ENCODE measurements around the gene SLC2A3.
"Not testable (repeated sequence)": the region's sequence is repeated elsewhere in the genome, so short reads cannot be mapped to it uniquely, and the experiment has no call there.

Gene SLC2A3

DNA sequence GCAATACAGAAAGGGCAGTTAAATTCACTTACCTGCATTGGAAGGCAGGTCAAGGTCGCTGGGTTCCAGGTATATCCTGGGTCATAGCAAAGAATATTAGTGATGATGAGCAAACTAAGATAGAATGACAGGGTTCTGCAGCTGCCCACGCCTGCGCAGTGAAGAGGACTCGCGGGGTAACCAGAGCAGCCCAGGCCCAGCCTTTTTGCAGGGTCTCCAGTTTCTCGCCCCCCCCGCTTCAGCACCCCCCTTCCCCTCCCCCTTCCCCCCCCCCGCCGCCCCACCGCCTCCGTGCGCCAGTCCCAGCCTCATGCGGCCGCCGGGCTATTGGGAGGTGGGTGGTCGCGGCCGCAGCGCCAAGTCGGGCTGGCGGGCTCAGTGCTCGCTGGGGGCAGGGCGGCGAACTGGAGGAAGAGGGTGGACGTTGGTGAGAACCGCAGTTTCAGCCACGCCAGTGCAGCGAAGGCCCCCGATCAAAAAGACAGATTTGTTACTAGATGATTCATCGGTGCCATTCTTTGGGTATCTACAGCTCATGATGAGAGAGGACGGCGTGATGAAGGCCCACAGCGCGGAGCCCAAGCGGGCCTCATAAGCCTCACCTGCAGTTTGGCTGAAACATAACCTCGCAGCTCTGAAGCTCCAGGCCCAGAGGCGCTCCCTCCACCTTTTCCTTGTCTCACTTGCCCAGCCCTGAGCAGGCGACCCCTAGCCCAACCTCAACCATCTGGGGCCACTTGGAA is 20.2 kb downstream of the SLC2A3 start:
- Histone ChIP-seq H3K4me1 (ENCODE audit: insufficient read depth, low read length) (peaks cover 8% of the 10 kb centered on the region; the same call in 1 of the 2 replicates), H3K9ac (ENCODE audit: low read depth, low read length) (no peak overlapping the region), H3K36me3 (ENCODE audit: insufficient read depth, low read length) (peaks cover 6% of the 10 kb centered on the region; the same call in 1 of the 2 replicates), H3K9me3 (ENCODE audit: control insufficient read depth, insufficient read depth, low read length) (no peaks in the 10 kb centered on the region)

- not testable (repeated sequence) for H3K9me3 ChIP-seq (ENCODE audit: control insufficient read depth, insufficient read depth, low read length); H3K9ac ChIP-seq (ENCODE audit: low read depth, low read length); H3K36me3 ChIP-seq (ENCODE audit: insufficient read depth, low read length)
- H3K4me1 ChIP-seq (ENCODE audit: insufficient read depth, low read length): peaks cover 18% of the 10 kb centered on the region
These were observed 25.9 kb downstream of the SLC2A3 start for GRCh38 chr12:7910106-7910505.

GRCh38 chr12:7907009-7907408 is 29.0 kb downstream of the SLC2A3 start:
- Histone ChIP-seq H3K9me3 (ENCODE audit: control insufficient read depth, insufficient read depth, low read length) (no peaks in the 10 kb centered on the region), H3K9ac (ENCODE audit: low read depth, low read length) (0 out of 2 replicates have a peak overlapping the region, but pooled peaks have one; percentile 47), H3K4me1 (ENCODE audit: insufficient read depth, low read length) (peaks cover 22% of the 10 kb centered on the region), H3K36me3 (ENCODE audit: insufficient read depth, low read length) (no peaks in the 10 kb centered on the region)

- not testable (repeated sequence) for H3K9me3 ChIP-seq (ENCODE audit: control insufficient read depth, insufficient read depth, low read length); H3K36me3 ChIP-seq (ENCODE audit: insufficient read depth, low read length)
- H3K4me1 ChIP-seq (ENCODE audit: insufficient read depth, low read length): peaks cover 22% of the 10 kb centered on the region
- peak overlapping the region; percentile 47 for H3K9ac ChIP-seq (ENCODE audit: low read depth, low read length)
These were observed 29.7 kb downstream of the SLC2A3 start for GRCh38 chr12:7906303-7906702.

- Histone ChIP-seq H3K4me1 (ENCODE audit: insufficient read depth, low read length) (peaks cover 22% of the 10 kb centered on the region), H3K9ac (ENCODE audit: low read depth, low read length) (peak overlapping the region; percentile 47; the same call in 1 of the 2 replicates)
- not testable (repeated sequence) for H3K9me3 ChIP-seq (ENCODE audit: control insufficient read depth, insufficient read depth, low read length); H3K36me3 ChIP-seq (ENCODE audit: insufficient read depth, low read length)
These were observed 30.3 kb downstream of the SLC2A3 start for GRCh38 chr12:7905600-7906125.

- Histone ChIP-seq H3K36me3 (ENCODE audit: insufficient read depth, low read length) (no peaks in the 10 kb centered on the region), H3K9me3 (ENCODE audit: control insufficient read depth, insufficient read depth, low read length) (no peaks in the 10 kb centered on the region), H3K4me1 (ENCODE audit: insufficient read depth, low read length) (peaks cover 22% of the 10 kb centered on the region), H3K9ac (ENCODE audit: low read depth, low read length) (peak overlapping the region; percentile 13; the same call in 1 of the 2 replicates)
These were observed 30.9 kb downstream of the SLC2A3 start for GRCh38 chr12:7905071-7905470.

DNA sequence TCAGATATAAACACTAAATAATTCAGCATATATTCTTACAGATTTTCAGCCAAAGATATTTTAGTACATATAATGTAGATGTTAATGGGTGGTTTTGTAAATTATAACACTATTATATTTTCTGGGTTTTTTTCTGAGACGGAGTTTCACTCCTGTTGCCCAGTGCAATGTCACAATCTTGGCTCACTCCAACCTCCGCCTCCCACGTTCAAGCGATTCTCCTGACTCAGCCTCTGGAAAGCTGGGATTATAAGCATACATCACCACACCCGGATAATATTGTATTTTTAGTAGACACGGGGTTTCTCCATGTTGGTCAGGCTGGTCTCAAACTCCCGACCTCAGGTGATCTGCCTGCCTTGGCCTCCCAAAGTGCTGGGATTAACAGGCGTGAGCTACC is 33.6 kb downstream of the SLC2A3 start:
- H3K9me3 ChIP-seq (ENCODE audit: control insufficient read depth, insufficient read depth, low read length); H3K36me3 ChIP-seq (ENCODE audit: insufficient read depth, low read length); H3K9ac ChIP-seq (ENCODE audit: low read depth, low read length): not testable (repeated sequence)
- H3K4me1 ChIP-seq (ENCODE audit: insufficient read depth, low read length): peaks cover 20% of the 10 kb centered on the region

DNA sequence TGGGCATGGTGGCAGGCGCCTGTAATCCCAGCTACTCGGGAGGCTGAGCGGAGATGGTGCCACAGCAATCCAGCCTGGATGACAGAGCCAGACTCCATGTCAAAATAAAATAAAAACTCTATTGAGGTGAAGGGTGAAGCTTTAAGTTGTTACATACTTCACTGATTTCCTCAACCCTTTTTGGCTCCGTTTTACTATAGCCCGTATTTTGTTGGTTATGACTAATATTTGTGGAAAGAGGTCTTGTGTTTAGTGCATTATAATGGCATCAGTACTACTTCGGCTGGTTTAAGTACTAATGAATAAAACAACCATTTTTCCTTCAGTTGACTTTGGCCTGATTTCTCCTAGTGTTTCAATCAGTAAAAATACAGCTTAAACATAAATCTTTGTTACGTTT is 36.2 kb downstream of the SLC2A3 start:
- Histone ChIP-seq H3K9me3 (ENCODE audit: control insufficient read depth, insufficient read depth, low read length) (no peaks in the 10 kb centered on the region), H3K36me3 (ENCODE audit: insufficient read depth, low read length) (no peaks in the 10 kb centered on the region), H3K9ac (ENCODE audit: low read depth, low read length) (no peak overlapping the region), H3K4me1 (ENCODE audit: insufficient read depth, low read length) (no peaks in the 10 kb centered on the region; the same call in none of the 2 replicates)

- not testable (repeated sequence) for H3K36me3 ChIP-seq (ENCODE audit: insufficient read depth, low read length); H3K9me3 ChIP-seq (ENCODE audit: control insufficient read depth, insufficient read depth, low read length); H3K9ac ChIP-seq (ENCODE audit: low read depth, low read length); H3K4me1 ChIP-seq (ENCODE audit: insufficient read depth, low read length)
These were observed 39.3 kb downstream of the SLC2A3 start for GRCh38 chr12:7896726-7897125.

DNA sequence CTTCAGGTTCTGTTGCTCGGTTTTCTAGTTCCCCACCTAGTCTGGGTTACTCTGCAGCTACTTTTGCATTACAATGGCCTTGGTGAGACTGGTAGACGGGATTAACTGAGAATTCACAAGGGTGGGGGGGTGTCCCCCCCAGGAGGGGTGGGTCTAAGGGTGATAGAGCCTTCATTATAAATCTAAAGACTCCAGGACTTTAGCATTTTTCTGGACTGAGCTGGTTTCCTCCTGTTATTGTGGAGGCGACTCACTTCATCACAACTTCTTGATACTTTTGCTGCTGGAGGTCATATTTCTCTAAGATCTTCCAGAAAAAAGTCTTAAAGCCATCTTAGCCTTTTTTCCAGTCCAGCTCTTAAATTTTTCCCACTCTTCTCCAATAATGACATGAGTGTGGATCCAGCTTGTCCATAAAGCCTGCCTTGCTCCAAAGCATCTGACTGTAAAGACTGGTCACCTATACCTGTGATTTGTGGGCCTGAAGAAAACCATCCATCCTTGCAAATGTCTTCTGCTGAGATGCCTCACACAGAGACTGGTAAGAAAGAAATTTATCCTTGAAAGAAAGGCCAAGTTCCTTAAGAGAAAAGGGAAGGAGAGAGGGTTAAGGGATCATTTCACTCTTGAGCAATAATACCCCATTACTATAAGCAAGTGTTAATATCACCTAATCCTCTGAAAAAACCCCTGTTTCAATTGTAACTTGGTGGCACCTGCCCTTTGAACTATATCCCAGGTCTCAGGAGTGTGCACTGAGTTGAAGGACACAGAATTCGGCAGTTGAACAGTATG is 43.6 kb downstream of the SLC2A3 start:
- Histone ChIP-seq H3K4me1 (ENCODE audit: insufficient read depth, low read length) (peaks cover 26% of the 10 kb centered on the region), H3K9ac (ENCODE audit: low read depth, low read length) (no peak overlapping the region), H3K9me3 (ENCODE audit: control insufficient read depth, insufficient read depth, low read length) (no peaks in the 10 kb centered on the region; the same call in 1 of the 2 replicates), H3K36me3 (ENCODE audit: insufficient read depth, low read length) (peaks cover 4% of the 10 kb centered on the region; the same call in 1 of the 2 replicates)

DNA sequence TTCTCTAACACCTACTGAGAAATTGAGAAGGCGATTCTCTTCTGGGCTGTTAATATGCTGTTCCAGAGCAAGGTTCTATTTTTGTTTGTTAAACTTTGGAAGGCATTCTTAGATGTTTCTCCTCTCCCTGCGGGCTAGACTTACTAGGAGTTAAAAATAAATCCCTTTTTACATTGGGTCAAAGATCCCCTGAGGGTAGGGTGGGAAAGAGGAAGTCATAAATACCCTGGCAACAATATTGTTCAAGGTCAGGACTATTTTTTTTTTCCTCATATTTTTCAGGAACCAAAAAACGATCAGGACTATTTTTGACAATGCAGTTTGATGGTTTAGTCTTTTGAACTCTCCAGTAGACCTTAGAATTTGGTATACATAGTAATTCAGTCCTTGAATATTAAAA is 51.3 kb downstream of the SLC2A3 start:
- Histone ChIP-seq H3K4me1 (ENCODE audit: insufficient read depth, low read length) (0 out of 2 replicates have a peak, but pooled peaks cover 8% of the 10 kb centered on the region), H3K9me3 (ENCODE audit: control insufficient read depth, insufficient read depth, low read length) (no peaks in the 10 kb centered on the region), H3K36me3 (ENCODE audit: insufficient read depth, low read length) (no peaks in the 10 kb centered on the region), H3K9ac (ENCODE audit: low read depth, low read length) (no peak overlapping the region)

- not testable (repeated sequence) for H3K9me3 ChIP-seq (ENCODE audit: control insufficient read depth, insufficient read depth, low read length); H3K9ac ChIP-seq (ENCODE audit: low read depth, low read length); H3K36me3 ChIP-seq (ENCODE audit: insufficient read depth, low read length)
- peaks cover 10% of the 10 kb centered on the region for H3K4me1 ChIP-seq (ENCODE audit: insufficient read depth, low read length)
These were observed 54.3 kb downstream of the SLC2A3 start for GRCh38 chr12:7881736-7882120.

DNA sequence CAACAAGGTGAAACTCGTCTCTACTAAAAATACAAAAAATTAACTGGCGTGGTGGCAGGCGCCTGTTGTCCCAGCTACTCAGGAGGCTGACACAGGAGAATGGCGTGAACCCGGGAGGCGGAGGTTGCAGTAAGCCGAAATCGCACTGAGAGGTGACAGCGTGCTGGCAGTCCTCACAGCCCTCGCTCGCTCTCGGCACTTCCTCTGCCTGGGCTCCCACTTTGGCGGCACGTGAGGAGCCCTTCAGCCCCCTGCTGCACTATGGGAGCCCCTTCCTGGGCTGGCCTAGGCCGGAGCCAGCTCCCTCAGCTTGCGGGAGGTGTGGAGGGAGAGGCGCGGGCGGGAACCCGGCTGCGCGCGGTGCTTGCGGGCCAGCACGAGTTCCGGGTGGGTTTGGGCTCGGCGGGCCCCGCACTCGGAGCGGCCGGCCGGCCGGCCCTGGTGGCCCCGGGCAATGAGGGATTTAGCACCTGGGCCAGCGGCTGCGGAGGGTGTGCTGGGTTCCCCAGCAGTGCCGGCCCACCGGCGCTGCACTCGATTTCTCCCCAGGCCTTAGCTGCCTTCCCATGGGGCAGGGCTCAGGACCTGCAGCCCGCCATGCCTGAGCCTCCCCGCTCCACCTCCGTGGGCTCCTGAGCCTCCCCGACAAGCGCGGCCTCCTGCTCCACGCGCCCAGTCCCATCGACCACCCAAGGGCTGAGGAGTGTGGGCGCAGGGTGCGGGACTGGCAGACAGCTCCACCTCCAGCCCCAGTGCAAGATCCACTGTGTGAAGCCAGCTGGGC is 54.8 kb downstream of the SLC2A3 start:
- H3K36me3 ChIP-seq (ENCODE audit: insufficient read depth, low read length); H3K9me3 ChIP-seq (ENCODE audit: control insufficient read depth, insufficient read depth, low read length); H3K9ac ChIP-seq (ENCODE audit: low read depth, low read length): not testable (repeated sequence)
- peaks cover 10% of the 10 kb centered on the region for H3K4me1 ChIP-seq (ENCODE audit: insufficient read depth, low read length)

DNA sequence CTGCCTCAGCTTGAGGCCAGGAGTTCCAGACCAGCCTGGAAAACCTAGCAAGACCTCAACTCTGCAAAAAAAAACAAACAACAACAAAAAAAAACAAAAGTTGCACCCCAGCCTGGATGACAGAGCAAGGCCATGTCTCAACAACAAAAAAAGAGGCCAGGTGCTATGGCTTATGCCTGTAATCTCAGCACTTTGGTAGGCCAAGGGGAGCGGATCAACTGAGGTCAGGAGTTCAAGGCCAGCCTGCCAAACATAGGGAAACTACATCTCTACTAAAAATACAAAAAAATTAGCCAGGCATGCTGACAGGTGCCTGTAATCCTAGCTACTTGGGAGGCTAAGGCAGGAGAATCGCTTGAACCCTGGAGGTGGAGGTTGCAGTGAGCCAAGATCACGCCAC is 56.7 kb downstream of the SLC2A3 start:
- peaks cover 4% of the 10 kb centered on the region for H3K4me1 ChIP-seq (ENCODE audit: insufficient read depth, low read length)
- H3K9ac ChIP-seq (ENCODE audit: low read depth, low read length): no peak overlapping the region
- H3K9me3 ChIP-seq (ENCODE audit: control insufficient read depth, insufficient read depth, low read length): no peaks in the 10 kb centered on the region
- H3K36me3 ChIP-seq (ENCODE audit: insufficient read depth, low read length): no peaks in the 10 kb centered on the region
